ENCODE data around the gene MATN1. TPM values are rescaled to one million over a fixed set of nuclear protein-coding genes. Genes with fewer than 3 reads are reported as not detected.

The MATN1 gene
- total RNA-seq, 6 experiments from 2014 or later = 0.06 TPM; not detected in 5

- no peak for TF ChIP-seq CTCF (IDR thresholded peaks at IDR 0.05)
- H3K36me3 Mint-ChIP-seq (ENCODE audit: low read depth) = no peaks in the 10 kb centered on the region
Measured at GRCh38 chr1:30728340-30728739, 5.0 kb upstream of the MATN1 start.

GRCh38 chr1:30727824-30728223 lies 4.4 kb upstream of the MATN1 start:
- H3K36me3 Mint-ChIP-seq (ENCODE audit: low read depth) = no peaks in the 10 kb centered on the region
- H3K27ac Mint-ChIP-seq = no peak overlapping the region
- DNase-seq = peak; percentile 23
- no peak for TF ChIP-seq CTCF (IDR thresholded peaks at IDR 0.05)
- H3K9me3 Mint-ChIP-seq = no peaks in the 10 kb centered on the region
- no peak overlapping the region for H3K4me3 Mint-ChIP-seq
- 0 out of 2 replicates have a peak, but pooled peaks cover 9% of the 10 kb centered on the region for H3K4me1 Mint-ChIP-seq (ENCODE audit: low read depth)
- peaks cover 24% of the 10 kb centered on the region for H3K27me3 Mint-ChIP-seq (ENCODE audit: insufficient read depth)

More at GRCh38 chr1:30728340-30728739, 5.0 kb upstream of the MATN1 start:
- Mint-ChIP-seq H3K4me3 (no peak overlapping the region), H3K9me3 (no peaks in the 10 kb centered on the region), H3K27ac (no peak overlapping the region), H3K4me1 (ENCODE audit: low read depth) (0 out of 2 replicates have a peak, but pooled peaks cover 9% of the 10 kb centered on the region), H3K27me3 (ENCODE audit: insufficient read depth) (peaks cover 23% of the 10 kb centered on the region)
- no peak for DNase-seq

GRCh38 chr1:30726773-30727684 lies 3.6 kb upstream of the MATN1 start:
- H3K27me3 Mint-ChIP-seq (ENCODE audit: insufficient read depth) = peaks cover 25% of the 10 kb centered on the region
- TF ChIP-seq CTCF (IDR thresholded peaks at IDR 0.05) = no peak
- H3K9me3 Mint-ChIP-seq = no peaks in the 10 kb centered on the region
- no peaks in the 10 kb centered on the region for H3K36me3 Mint-ChIP-seq (ENCODE audit: low read depth)
- DNase-seq = no peak
- H3K4me1 Mint-ChIP-seq (ENCODE audit: low read depth) = 0 out of 2 replicates have a peak, but pooled peaks cover 9% of the 10 kb centered on the region
- no peak overlapping the region for H3K4me3 Mint-ChIP-seq
- no peak overlapping the region for H3K27ac Mint-ChIP-seq

GRCh38 chr1:30726236-30726635 lies 2.9 kb upstream of the MATN1 start:
- no peaks in the 10 kb centered on the region for H3K9me3 Mint-ChIP-seq
- no peak overlapping the region for H3K27ac Mint-ChIP-seq
- no peaks in the 10 kb centered on the region for H3K36me3 Mint-ChIP-seq (ENCODE audit: low read depth)
- no peak overlapping the region for H3K4me3 Mint-ChIP-seq
- no peak for TF ChIP-seq CTCF (IDR thresholded peaks at IDR 0.05)
- peaks cover 21% of the 10 kb centered on the region for H3K27me3 Mint-ChIP-seq (ENCODE audit: insufficient read depth)
- 0 out of 2 replicates have a peak, but pooled peaks cover 9% of the 10 kb centered on the region for H3K4me1 Mint-ChIP-seq (ENCODE audit: low read depth)
- DNase-seq = no peak

GRCh38 chr1:30725450-30726095 lies 2.2 kb upstream of the MATN1 start:
- no peak overlapping the region for H3K27ac Mint-ChIP-seq
- DNase-seq = no peak
- H3K27me3 Mint-ChIP-seq (ENCODE audit: insufficient read depth) = peaks cover 16% of the 10 kb centered on the region
- H3K4me3 Mint-ChIP-seq = no peak overlapping the region
- 0 out of 2 replicates have a peak, but pooled peaks cover 9% of the 10 kb centered on the region for H3K4me1 Mint-ChIP-seq (ENCODE audit: low read depth)
- no peaks in the 10 kb centered on the region for H3K36me3 Mint-ChIP-seq (ENCODE audit: low read depth)
- no peaks in the 10 kb centered on the region for H3K9me3 Mint-ChIP-seq
- TF ChIP-seq CTCF (IDR thresholded peaks at IDR 0.05) = no peak

Data from HFFc6 (cell line).